Measurements from ENCODE around the gene CHMP6.

CHMP6 gene

DNA sequence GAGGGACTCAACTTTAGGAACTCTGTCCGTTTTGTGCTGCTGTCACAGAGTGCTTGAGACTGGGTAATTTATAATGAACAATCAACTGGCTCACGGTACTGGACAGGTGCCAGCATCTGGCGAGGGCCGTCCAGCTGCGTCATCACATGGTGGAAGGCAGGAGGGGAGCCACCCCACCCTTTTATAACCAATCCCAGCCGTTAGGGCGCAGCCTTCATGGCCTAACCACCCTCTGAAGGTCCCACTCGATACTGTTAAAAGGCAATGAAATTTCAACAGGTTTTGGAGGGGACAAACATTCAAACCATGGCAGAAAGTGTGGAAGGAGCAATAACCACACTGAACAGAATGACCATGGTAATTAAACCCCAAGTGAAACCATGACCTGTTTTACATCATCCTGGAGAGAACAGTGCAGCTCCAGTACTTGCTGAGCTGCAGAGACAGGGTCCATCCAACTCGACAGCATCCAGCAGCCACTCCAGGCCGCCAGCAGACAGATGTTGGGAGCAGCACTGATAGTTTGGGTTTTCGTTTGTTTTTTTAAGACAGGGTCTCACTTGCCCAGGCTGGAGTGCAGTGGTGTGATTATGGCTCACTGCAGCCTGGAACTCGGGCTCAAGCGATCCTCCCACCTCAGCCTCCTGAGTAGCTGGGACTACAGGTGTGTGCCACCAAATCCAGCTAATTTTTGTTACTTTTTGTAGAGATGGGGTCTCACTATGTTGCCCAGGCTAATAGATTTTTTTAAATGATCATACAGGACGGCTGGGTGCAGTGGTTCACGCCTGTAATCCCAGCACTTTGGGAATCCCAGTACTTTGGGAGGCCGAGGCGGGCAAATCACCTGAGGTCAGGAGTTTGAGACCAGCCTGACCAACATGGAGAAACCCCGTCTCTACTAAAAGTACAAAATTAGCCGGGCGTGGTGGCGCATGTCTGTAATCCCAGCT lies 11.0 kb downstream of the CHMP6 start:
- DNase-seq (ENCODE audit: low spot score) = peak; percentile 48

DNA sequence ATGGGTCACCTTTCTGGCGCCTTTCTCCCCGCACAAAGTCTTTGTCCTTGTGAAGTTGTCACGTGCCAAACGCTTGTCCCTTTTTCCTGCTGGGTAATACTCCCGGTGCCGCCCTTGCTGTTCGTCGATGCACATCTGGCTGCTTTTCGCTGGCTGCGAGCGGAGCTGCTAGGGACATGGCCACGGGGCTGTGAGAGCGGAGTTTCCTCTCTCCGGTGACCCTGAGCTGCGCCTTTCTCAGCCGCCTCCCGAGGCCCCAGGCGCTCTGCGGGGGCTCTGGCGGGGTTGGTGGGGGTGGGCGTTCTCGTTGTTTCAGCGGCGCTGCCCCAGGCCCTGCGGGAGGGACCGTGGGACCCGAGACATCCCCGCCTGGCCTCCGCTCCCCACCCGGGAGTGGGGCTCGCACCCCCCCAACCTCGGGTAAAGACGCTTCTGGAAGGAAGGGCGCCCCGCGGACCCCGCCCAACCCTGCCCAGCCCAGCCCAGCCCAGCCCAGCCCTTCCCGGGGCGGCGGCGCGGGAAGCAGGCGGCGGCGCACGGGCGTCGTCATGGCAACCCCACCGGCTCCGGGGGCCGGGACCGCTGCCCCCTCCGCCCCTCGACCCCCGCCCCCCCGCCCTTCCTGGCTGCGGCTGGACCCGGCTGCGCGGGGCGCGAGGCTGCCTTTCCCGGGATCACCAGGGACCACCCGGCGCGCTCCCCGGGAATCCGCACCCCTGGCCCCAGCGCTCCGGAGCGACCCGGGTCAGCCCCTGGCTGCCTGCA lies 12.3 kb downstream of the CHMP6 start:
- TF ChIP-seq CTCF (IDR thresholded peaks at IDR 0.05; ENCODE audit: extremely low read depth, missing control alignments) = no peak
- peak; percentile 41 for DNase-seq (ENCODE audit: low spot score)

More for the DNA sequence above, 11.0 kb downstream of the CHMP6 start:
- no peak for TF ChIP-seq CTCF (IDR thresholded peaks at IDR 0.05; ENCODE audit: extremely low read depth, missing control alignments)

DNA sequence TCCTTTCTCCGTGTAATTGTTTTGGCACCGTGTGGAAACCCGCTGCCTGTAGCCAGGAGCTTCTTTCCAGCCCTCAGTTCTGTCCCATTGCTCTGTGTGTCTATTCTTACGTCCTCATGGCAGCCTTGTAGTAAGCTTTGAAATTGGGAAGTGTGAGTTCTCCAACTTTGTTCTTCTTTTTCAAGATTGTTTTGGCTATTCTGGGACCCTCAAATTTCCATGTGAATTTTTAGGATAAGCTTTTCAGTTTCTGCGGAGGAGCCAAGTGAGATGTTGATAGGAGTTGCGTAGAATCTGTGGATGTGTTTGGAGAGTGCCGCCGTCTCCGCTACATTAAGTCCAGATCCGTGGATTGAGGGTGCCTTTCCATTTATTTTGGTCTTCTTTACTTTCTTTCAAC lies 15.2 kb downstream of the CHMP6 start:
- no peak for TF ChIP-seq CTCF (IDR thresholded peaks at IDR 0.05; ENCODE audit: extremely low read depth, missing control alignments)
- no peak for DNase-seq (ENCODE audit: low spot score)

DNA sequence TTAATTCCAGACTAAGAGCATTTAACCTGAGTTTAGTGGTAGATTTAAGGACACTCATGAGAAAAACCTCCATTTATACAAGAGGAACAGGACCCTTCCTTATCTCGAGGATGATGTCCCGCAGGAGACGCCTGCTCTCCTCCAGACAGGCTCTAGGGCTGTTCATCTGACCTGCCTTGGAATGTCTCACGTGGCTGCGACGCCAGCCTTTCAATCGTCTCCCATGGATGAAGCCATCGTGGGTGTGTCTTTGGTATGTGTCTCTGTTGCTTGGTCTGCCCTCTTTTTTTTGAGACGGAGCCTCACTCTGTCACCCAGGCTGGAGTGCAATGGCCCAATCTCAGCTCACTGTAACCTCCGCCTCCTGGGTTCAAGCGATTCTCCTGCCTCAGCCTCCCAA lies 16.5 kb downstream of the CHMP6 start:
- DNase-seq (ENCODE audit: low spot score) = no peak
- no peak for TF ChIP-seq CTCF (IDR thresholded peaks at IDR 0.05; ENCODE audit: extremely low read depth, missing control alignments)

- TF ChIP-seq CTCF (IDR thresholded peaks at IDR 0.05; ENCODE audit: extremely low read depth, missing control alignments) = no peak
- no peak for DNase-seq (ENCODE audit: low spot score)
Observed at GRCh38 chr17:81009136-81009535, 17.5 kb downstream of the CHMP6 start.

DNA sequence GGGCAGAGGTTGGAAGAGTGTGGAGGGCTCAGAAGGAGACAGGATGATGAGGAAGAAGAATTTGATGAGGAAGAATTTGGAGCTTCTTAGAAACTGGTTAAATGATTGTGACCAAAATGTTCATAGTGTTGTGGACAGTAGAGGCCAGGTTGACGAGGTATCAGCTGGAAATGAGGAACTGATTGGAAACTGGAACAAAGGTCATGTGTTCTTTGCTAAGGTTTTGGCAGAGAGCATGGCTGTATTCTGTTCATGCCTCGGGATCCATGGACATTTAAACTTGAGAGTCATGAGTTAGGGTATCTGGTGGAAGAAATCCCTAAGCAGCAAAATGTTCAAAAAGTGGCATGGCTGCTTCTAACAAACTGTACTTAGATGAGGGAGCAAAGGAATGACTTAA lies 19.3 kb downstream of the CHMP6 start:
- DNase-seq (ENCODE audit: low spot score) = no peak
- TF ChIP-seq CTCF (IDR thresholded peaks at IDR 0.05; ENCODE audit: extremely low read depth, missing control alignments) = no peak

GRCh38 chr17:81011951-81012350 lies 20.3 kb downstream of the CHMP6 start:
- no peak for DNase-seq (ENCODE audit: low spot score)
- TF ChIP-seq CTCF (IDR thresholded peaks at IDR 0.05; ENCODE audit: extremely low read depth, missing control alignments) = no peak

Data from GM20000 (cell line).